Skin epidermis (tissue), 12 donors: ENCODE measurements around the gene ACTR8.

ENCODE experiments used
- H3K27ac ChIP-seq, 21 experiments: fragments of 200-600 bp; sonication (generic) in 11 of 21; one replicate each; pipeline ENCODE4 v1.5.0; 2020; ENCODE audit warnings: mild to moderate bottlenecking in 3 of 21, inconsistent platforms in 2 of 21, moderate library complexity in 2 of 21
- H3K4me3 ChIP-seq, 7 experiments: fragments of 200-600 bp; sonication (generic) in 2 of 7; one replicate each; pipeline ENCODE4 v1.5.0; 2020; ENCODE audit warnings: inconsistent platforms in 2 of 7, mild to moderate bottlenecking in 2 of 7, moderate library complexity in 1 of 7

The ACTR8 gene

DNA sequence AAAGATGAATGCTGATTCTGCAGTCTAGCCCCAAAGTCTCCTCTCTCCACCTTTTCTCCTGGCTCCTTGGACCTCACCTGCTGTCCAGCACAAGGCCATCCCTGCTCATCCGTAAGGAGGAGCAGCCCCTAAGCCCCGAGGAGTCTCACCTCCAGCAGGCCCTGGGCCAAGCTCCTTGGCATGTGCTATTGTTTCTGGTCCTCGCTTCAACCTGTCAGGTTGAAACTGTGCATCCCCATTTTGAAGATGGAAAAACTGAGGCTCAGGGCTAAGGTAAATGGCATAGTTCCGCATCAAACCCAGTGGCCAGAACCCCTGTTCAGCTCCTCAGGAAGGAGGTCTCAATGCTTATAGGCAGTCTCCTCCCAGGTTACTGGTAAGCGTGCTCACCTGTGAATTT is 61.9 kb downstream of the ACTR8 start:
- Histone ChIP-seq H3K4me3 (no peak overlapping the region), H3K27ac (no peak overlapping the region)

DNA sequence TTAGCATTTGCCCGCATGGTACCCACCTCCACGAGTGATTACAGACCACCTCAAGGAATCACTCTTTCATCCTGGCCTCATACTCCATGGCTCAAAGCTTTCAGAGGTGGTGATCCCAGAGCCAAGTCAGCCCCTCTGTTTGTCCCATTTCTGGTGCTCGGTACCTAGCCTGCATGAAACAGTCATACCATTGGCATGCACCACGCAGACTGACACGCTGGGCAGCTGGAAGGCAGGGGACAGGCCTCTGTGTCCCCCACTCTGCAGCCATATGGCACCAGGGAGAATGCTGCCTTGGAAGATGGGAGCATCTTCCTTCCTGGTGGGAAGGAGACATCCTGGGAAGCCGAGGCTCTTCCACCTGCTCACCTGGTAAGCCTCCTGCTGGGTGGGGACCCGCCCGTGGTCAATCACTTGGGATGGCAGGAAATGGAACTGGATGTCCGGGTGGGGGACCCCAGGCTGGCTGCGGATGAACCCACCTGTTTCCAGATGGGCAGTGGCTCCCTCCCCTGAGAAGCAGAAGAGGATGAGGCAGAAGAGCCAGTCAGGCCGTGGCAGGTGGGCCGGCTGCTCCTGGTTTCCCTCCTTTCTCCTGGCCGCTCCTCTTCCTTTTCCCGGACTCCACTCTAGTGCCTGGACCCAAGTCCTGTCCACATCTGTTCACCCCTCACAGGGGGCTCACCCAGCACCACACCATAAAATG is 62.6 kb downstream of the ACTR8 start:
- no peak overlapping the region for H3K4me3 ChIP-seq
- no peak overlapping the region for H3K27ac ChIP-seq

DNA sequence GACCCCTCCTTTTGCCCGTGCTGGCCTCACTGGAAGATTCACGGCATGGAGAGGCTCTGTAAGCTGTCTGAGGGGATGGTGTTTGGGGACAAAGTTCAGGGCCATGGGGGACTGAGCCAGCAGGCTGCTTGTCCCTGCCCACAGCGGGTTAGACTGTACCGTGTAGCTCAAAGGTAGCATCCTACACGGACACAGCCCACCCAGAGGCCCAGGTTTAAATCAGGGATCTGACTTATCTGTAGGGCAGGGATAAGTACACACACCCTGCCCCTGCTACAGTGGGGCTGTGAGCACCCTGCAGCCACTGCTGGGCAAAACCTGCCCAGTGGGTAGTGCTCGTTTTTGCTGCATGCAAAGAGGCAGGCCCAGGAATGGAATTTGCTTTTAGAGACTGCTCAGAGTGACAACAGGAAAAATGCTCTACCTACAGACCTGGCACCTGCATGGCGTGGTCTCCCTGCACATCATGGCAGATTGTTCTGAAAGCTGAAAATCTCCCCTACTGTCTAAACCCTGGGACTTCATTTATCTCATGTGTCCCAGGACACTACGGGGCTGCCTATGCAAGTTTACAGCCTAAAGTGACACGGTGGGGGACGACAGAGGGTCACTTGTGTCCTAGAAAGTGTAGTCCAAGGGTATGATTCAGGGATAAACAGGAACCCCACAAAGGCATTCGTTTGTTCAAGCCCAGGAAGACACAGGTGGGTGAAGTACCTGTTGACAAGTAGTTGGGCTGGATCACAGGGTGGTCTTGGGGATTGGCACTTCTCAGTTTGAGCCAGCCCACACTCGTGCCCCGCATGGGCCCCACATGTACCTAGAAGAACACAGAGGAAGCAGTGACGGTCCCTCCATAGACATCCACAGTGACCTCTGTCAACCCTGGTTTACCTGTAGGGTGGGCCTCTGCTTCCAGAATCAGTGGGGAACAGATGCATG is 63.5 kb downstream of the ACTR8 start:
- Histone ChIP-seq H3K4me3 (no peak overlapping the region), H3K27ac (no peak overlapping the region)

DNA sequence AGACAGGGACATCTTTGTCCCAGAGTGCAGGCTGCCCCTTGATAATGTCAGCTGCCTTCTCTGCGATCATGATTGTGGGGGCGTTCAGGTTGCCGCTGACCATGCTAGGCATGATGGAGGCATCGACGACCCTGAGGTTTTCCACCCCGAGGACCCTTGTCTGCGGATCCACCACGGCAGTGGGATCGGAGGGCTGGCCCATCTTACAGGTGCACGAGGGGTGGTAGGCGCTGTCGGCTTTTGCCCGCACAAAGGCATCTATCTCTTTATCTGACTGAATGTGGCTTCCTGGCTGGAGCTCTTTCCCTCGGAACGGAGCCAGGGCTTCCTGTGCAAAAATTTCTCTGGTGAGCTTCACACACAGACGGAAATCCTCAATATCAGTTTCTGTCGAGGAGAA is 64.1 kb downstream of the ACTR8 start:
- no peak overlapping the region for H3K27ac ChIP-seq

DNA sequence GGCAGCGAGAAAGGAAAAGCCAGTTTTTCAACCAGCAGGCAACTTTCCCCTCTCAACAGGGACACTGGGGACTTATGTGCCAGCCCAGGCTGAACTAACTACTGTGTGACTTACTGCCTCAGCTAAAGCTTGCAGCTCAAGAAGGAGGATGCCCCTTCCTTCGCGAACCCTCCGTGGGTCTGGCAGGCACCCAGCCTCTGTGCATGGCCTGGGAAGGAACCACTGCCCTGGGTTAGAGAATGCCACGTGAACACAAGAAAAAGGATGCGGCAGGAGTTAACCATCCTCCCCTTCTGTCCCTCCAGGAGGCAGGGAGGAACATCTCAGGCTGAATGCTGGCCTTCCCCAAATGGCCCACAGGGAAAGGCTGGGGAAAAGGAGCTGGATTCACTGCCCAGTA is 64.7 kb downstream of the ACTR8 start:
- Histone ChIP-seq H3K4me3 (no peak overlapping the region), H3K27ac (no peak overlapping the region)

More for the DNA sequence above, 64.1 kb downstream of the ACTR8 start:
- H3K4me3 ChIP-seq, result no peak overlapping the region
